ENCODE data around the gene ALDH8A1. TPM values are rescaled to one million over a fixed set of nuclear protein-coding genes. Genes with fewer than 3 reads are reported as not detected.

Gene ALDH8A1
- total RNA-seq, 1 experiment from 2014 or later, result 0.83 TPM

- no peaks in the 10 kb centered on the region for H3K4me1 ChIP-seq (replicated peaks; ENCODE audit: insufficient read depth)
- H3K4me3 ChIP-seq, result no peak overlapping the region
- BruUV-seq (replicated peaks), result no TSS peak
- DNase-seq, result no peak
- no peaks in the 10 kb centered on the region for H3F3A ChIP-seq (ENCODE audit: insufficient read depth, low read depth)
- no peak overlapping the region for H3K4me2 ChIP-seq
- no peak overlapping the region for H2AFZ ChIP-seq
- H3K27me3 ChIP-seq (ENCODE audit: insufficient read depth, low read depth), result no peaks in the 10 kb centered on the region
- ChIA-PET CTCF (no interaction called here), POLR2A (ENCODE audit: unreplicated experiment) (no interaction called here)
- no peaks in the 10 kb centered on the region for H3K9me2 ChIP-seq (ENCODE audit: insufficient read depth)
- 0 out of 2 replicates have a peak, but pooled peaks cover 5% of the 10 kb centered on the region for H4K20me1 ChIP-seq (ENCODE audit: insufficient read depth)
- peaks cover 34% of the 10 kb centered on the region for H3K36me3 ChIP-seq (ENCODE audit: low read depth)
- intact Hi-C loops (cut with micrococcal nuclease; ENCODE audit: unreplicated experiment), result no loop called here
- H3K27ac ChIP-seq, result no peak overlapping the region
- no peaks in the 10 kb centered on the region for H3K9me3 ChIP-seq (ENCODE audit: insufficient read depth, low read depth)
- no peaks in the 10 kb centered on the region; the same call in 1 of the 2 replicates for H3K79me2 ChIP-seq (ENCODE audit: low read depth)
- TF ChIP-seq CTCF (conservative IDR thresholded peaks at IDR 0.05), result no peak
- no peak for TF ChIP-seq EZH2 (IDR thresholded peaks at IDR 0.05; ENCODE audit: low read depth)
Measured at GRCh38 chr6:134990262-134990661, 40.4 kb upstream of the ALDH8A1 start.

GRCh38 chr6:134984821-134985220 lies 34.9 kb upstream of the ALDH8A1 start:
- no peaks in the 10 kb centered on the region for H3K27me3 ChIP-seq (ENCODE audit: insufficient read depth, low read depth)
- peaks cover 32% of the 10 kb centered on the region for H3K36me3 ChIP-seq (ENCODE audit: low read depth)
- no peaks in the 10 kb centered on the region for H3F3A ChIP-seq (ENCODE audit: insufficient read depth, low read depth)
- H3K27ac ChIP-seq, result no peak overlapping the region
- ChIA-PET CTCF (no interaction called here), POLR2A (ENCODE audit: unreplicated experiment) (no interaction called here)
- DNase-seq, result no peak
- H4K20me1 ChIP-seq (ENCODE audit: insufficient read depth), result 0 out of 2 replicates have a peak, but pooled peaks cover 5% of the 10 kb centered on the region
- no peak overlapping the region for H3K4me3 ChIP-seq
- BruUV-seq (replicated peaks), result no TSS peak
- no peak overlapping the region for H3K4me2 ChIP-seq
- intact Hi-C loops (cut with micrococcal nuclease; ENCODE audit: unreplicated experiment), result no loop called here
- H3K9me2 ChIP-seq (ENCODE audit: insufficient read depth), result no peaks in the 10 kb centered on the region
- H2AFZ ChIP-seq, result no peak overlapping the region
- TF ChIP-seq EZH2 (IDR thresholded peaks at IDR 0.05; ENCODE audit: low read depth), result no peak
- TF ChIP-seq CTCF (conservative IDR thresholded peaks at IDR 0.05), result no peak
- H3K4me1 ChIP-seq (replicated peaks; ENCODE audit: insufficient read depth), result no peaks in the 10 kb centered on the region
- no peaks in the 10 kb centered on the region; the same call in 1 of the 2 replicates for H3K79me2 ChIP-seq (ENCODE audit: low read depth)
- H3K9me3 ChIP-seq (ENCODE audit: insufficient read depth, low read depth), result no peaks in the 10 kb centered on the region

GRCh38 chr6:134983823-134984222 lies 33.9 kb upstream of the ALDH8A1 start:
- Histone ChIP-seq H3K36me3 (ENCODE audit: low read depth) (peaks cover 31% of the 10 kb centered on the region), H4K20me1 (ENCODE audit: insufficient read depth) (0 out of 2 replicates have a peak, but pooled peaks cover 5% of the 10 kb centered on the region), H3K4me1 (replicated peaks; ENCODE audit: insufficient read depth) (no peaks in the 10 kb centered on the region), H3K4me2 (no peak overlapping the region), H3K79me2 (ENCODE audit: low read depth) (no peaks in the 10 kb centered on the region; the same call in 1 of the 2 replicates), H3K27me3 (ENCODE audit: insufficient read depth, low read depth) (no peaks in the 10 kb centered on the region), H3K9me3 (ENCODE audit: insufficient read depth, low read depth) (no peaks in the 10 kb centered on the region), H3K4me3 (no peak overlapping the region), H2AFZ (no peak overlapping the region), H3F3A (ENCODE audit: insufficient read depth, low read depth) (no peaks in the 10 kb centered on the region), H3K9me2 (ENCODE audit: insufficient read depth) (no peaks in the 10 kb centered on the region), H3K27ac (no peak overlapping the region)
- no TSS peak for BruUV-seq (replicated peaks)
- CTCF ChIA-PET, result no interaction called here
- POLR2A ChIA-PET (ENCODE audit: unreplicated experiment), result no interaction called here
- TF ChIP-seq EZH2 (IDR thresholded peaks at IDR 0.05; ENCODE audit: low read depth), result no peak
- no peak for TF ChIP-seq CTCF (conservative IDR thresholded peaks at IDR 0.05)
- intact Hi-C loops (cut with micrococcal nuclease; ENCODE audit: unreplicated experiment), result no loop called here
- DNase-seq, result no peak
